HG02973 (cell line): ENCODE data around the gene PIEZO2.

ENCODE experiments used
- ATAC-seq: cut with Tn5 transposase; IDR thresholded peaks from one replicate; pipeline ENCODE4 v1.9.1; 2021; ENCODE audit warnings: moderate library complexity; ENCODE audit not compliant: unreplicated experiment

PIEZO2 gene

GRCh38 chr18:10901329-10901728 lies 248.0 kb downstream of the PIEZO2 start:
- no peak for ATAC-seq

GRCh38 chr18:10900435-10900834 lies 248.9 kb downstream of the PIEZO2 start:
- no peak for ATAC-seq

GRCh38 chr18:10899481-10899880 lies 249.9 kb downstream of the PIEZO2 start:
- no peak for ATAC-seq

- no peak for ATAC-seq
Measured at GRCh38 chr18:10898417-10898974, 250.9 kb downstream of the PIEZO2 start.

GRCh38 chr18:10896851-10897250 lies 252.5 kb downstream of the PIEZO2 start:
- no peak for ATAC-seq

- no peak for ATAC-seq
Measured at GRCh38 chr18:10895976-10896375, 253.4 kb downstream of the PIEZO2 start.

GRCh38 chr18:10894501-10894900 lies 254.9 kb downstream of the PIEZO2 start:
- no peak for ATAC-seq

- ATAC-seq = no peak
Measured at GRCh38 chr18:10893761-10894160, 255.6 kb downstream of the PIEZO2 start.

GRCh38 chr18:10893196-10893595 lies 256.2 kb downstream of the PIEZO2 start:
- ATAC-seq = no peak

- ATAC-seq = no peak
Measured at GRCh38 chr18:10892786-10893185, 256.6 kb downstream of the PIEZO2 start.

- no peak for ATAC-seq
Measured at GRCh38 chr18:10890022-10890421, 259.3 kb downstream of the PIEZO2 start.

GRCh38 chr18:10878703-10879102 lies 270.7 kb downstream of the PIEZO2 start:
- peak; percentile 84 for ATAC-seq

GRCh38 chr18:10877987-10878386 lies 271.4 kb downstream of the PIEZO2 start:
- ATAC-seq = no peak

GRCh38 chr18:10875811-10876210 lies 273.6 kb downstream of the PIEZO2 start:
- no peak for ATAC-seq

- no peak for ATAC-seq
Measured at GRCh38 chr18:10872304-10872703, 277.1 kb downstream of the PIEZO2 start.

- no peak for ATAC-seq
Measured at GRCh38 chr18:10864722-10865121, 284.6 kb downstream of the PIEZO2 start.

GRCh38 chr18:10863026-10863425 lies 286.3 kb downstream of the PIEZO2 start:
- no peak for ATAC-seq

- ATAC-seq = no peak
Measured at GRCh38 chr18:10860928-10861327, 288.4 kb downstream of the PIEZO2 start.

- ATAC-seq = no peak
Measured at GRCh38 chr18:10860382-10860781, 289.0 kb downstream of the PIEZO2 start.

GRCh38 chr18:10858477-10858876 lies 290.9 kb downstream of the PIEZO2 start:
- no peak for ATAC-seq

- no peak for ATAC-seq
Measured at GRCh38 chr18:10856132-10856531, 293.2 kb downstream of the PIEZO2 start.

- ATAC-seq = no peak
Measured at GRCh38 chr18:10852385-10853303, 296.7 kb downstream of the PIEZO2 start.
